Measurements from ENCODE around the gene MLEC. TPM values are rescaled to one million over a fixed set of nuclear protein-coding genes. Genes with fewer than 3 reads are reported as not detected.
A peak's percentile ranks its signal among the peaks of the same experiment; 100 is the strongest.

MLEC gene
- total and polyA plus RNA-seq, 9 of the 15 experiments (the other 6 are each of a cell fraction or from before 2014, with no cell fraction given) = 18.5 to 108 (median 57.8) TPM

DNA sequence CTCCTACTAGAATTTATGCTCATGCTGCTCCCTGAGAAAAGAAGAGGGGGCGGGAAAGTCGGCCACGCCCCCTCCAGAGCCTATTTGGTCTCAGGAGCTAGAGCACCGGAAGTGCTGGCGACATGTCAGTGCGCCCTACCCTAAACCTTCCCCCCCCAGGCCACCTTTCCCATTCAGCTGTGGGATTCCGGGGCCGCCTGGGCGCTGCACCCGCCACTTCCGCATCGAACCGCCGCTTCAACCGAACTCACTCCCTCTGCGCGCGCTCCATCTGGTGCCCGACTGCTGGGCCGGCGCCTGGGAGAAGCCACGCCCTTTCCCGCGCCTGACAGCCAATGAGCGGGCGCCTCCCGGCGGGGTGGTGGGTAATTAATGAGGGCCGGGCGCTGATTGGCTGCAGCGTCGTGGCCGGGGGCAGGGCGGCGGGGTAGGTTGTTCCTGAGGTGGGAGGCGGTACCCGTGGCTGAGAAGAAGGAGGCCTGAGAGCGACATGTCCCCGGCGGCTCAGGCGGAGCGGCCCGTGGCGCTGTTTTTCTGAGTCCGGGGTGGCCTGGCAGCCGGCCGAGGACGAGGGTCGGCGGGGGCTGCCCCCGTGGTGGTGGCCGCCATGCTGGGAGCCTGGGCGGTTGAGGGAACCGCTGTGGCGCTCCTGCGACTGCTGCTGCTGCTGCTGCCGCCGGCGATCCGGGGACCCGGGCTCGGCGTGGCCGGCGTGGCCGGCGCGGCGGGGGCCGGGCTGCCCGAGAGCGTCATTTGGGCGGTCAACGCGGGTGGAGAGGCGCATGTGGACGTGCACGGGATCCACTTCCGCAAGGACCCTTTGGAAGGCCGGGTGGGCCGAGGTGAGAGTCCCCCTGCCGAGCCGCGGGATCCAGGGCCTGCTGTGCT lies at the start of gene MLEC (continued):
- TF ChIP-seq CREB1 (IDR thresholded peaks at IDR 0.05) = no peak; the same call in 1 of the 2 replicates
- no peak; the same call in 1 of the 2 replicates for TF ChIP-seq CREB1 (CRISPR knock-in tag; IDR thresholded peaks at IDR 0.05)
- TF ChIP-seq, protein P1, sequence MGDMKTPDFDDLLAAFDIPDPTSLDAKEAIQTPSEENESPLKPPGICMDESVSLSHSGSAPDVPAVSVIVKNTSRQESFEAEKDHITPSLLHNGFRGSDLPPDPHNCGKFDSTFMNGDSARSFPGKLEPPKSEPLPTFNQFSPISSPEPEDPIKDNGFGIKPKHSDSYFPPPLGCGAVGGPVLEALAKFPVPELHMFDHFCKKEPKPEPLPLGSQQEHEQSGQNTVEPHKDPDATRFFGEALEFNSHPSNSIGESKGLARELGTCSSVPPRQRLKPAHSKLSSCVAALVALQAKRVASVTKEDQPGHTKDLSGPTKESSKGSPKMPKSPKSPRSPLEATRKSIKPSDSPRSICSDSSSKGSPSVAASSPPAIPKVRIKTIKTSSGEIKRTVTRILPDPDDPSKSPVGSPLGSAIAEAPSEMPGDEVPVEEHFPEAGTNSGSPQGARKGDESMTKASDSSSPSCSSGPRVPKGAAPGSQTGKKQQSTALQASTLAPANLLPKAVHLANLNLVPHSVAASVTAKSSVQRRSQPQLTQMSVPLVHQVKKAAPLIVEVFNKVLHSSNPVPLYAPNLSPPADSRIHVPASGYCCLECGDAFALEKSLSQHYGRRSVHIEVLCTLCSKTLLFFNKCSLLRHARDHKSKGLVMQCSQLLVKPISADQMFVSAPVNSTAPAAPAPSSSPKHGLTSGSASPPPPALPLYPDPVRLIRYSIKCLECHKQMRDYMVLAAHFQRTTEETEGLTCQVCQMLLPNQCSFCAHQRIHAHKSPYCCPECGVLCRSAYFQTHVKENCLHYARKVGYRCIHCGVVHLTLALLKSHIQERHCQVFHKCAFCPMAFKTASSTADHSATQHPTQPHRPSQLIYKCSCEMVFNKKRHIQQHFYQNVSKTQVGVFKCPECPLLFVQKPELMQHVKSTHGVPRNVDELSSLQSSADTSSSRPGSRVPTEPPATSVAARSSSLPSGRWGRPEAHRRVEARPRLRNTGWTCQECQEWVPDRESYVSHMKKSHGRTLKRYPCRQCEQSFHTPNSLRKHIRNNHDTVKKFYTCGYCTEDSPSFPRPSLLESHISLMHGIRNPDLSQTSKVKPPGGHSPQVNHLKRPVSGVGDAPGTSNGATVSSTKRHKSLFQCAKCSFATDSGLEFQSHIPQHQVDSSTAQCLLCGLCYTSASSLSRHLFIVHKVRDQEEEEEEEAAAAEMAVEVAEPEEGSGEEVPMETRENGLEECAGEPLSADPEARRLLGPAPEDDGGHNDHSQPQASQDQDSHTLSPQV (IDR thresholded peaks at IDR 0.05) = no peak
- no peak for TF ChIP-seq ZNF584 (CRISPR knock-in tag; IDR thresholded peaks at IDR 0.05; ENCODE audit: low read depth)
- no peak for TF ChIP-seq MTA2 (IDR thresholded peaks at IDR 0.05; ENCODE audit: low read depth)
- TF ChIP-seq RBM15 (IDR thresholded peaks at IDR 0.05; ENCODE audit: insufficient read depth, low read length) = no peak
- TF ChIP-seq, protein P2, sequence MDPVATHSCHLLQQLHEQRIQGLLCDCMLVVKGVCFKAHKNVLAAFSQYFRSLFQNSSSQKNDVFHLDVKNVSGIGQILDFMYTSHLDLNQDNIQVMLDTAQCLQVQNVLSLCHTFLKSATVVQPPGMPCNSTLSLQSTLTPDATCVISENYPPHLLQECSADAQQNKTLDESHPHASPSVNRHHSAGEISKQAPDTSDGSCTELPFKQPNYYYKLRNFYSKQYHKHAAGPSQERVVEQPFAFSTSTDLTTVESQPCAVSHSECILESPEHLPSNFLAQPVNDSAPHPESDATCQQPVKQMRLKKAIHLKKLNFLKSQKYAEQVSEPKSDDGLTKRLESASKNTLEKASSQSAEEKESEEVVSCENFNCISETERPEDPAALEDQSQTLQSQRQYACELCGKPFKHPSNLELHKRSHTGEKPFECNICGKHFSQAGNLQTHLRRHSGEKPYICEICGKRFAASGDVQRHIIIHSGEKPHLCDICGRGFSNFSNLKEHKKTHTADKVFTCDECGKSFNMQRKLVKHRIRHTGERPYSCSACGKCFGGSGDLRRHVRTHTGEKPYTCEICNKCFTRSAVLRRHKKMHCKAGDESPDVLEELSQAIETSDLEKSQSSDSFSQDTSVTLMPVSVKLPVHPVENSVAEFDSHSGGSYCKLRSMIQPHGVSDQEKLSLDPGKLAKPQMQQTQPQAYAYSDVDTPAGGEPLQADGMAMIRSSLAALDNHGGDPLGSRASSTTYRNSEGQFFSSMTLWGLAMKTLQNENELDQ (CRISPR knock-in tag; IDR thresholded peaks at IDR 0.05; ENCODE audit: borderline replicate concordance) = no peak
- no peak for TF ChIP-seq EHMT2 (IDR thresholded peaks at IDR 0.05)
- TF ChIP-seq ZNF445 (CRISPR knock-in tag; IDR thresholded peaks at IDR 0.05; ENCODE audit: low read depth) = no peak
- 0 out of 2 replicates have a peak, but pooled peaks have one; percentile 53 for TF ChIP-seq ZBTB17 (CRISPR knock-in tag; IDR thresholded peaks at IDR 0.05)
- TF ChIP-seq SMARCE1 (IDR thresholded peaks at IDR 0.05) = no peak
- no peak for TF ChIP-seq BDP1 (IDR thresholded peaks at IDR 0.05; ENCODE audit: insufficient read depth, insufficient read length)
- TF ChIP-seq, protein P3, sequence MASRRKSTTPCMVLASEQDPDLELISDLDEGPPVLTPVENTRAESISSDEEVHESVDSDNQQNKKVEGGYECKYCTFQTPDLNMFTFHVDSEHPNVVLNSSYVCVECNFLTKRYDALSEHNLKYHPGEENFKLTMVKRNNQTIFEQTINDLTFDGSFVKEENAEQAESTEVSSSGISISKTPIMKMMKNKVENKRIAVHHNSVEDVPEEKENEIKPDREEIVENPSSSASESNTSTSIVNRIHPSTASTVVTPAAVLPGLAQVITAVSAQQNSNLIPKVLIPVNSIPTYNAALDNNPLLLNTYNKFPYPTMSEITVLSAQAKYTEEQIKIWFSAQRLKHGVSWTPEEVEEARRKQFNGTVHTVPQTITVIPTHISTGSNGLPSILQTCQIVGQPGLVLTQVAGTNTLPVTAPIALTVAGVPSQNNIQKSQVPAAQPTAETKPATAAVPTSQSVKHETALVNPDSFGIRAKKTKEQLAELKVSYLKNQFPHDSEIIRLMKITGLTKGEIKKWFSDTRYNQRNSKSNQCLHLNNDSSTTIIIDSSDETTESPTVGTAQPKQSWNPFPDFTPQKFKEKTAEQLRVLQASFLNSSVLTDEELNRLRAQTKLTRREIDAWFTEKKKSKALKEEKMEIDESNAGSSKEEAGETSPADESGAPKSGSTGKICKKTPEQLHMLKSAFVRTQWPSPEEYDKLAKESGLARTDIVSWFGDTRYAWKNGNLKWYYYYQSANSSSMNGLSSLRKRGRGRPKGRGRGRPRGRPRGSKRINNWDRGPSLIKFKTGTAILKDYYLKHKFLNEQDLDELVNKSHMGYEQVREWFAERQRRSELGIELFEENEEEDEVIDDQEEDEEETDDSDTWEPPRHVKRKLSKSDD (conservative IDR thresholded peaks at IDR 0.05; ENCODE audit: low read length) = no peak
- TF ChIP-seq ZKSCAN1 (IDR thresholded peaks at IDR 0.05; ENCODE audit: low read depth, low read length) = no peak; the same call in none of the 2 replicates
- TF ChIP-seq, protein P4, sequence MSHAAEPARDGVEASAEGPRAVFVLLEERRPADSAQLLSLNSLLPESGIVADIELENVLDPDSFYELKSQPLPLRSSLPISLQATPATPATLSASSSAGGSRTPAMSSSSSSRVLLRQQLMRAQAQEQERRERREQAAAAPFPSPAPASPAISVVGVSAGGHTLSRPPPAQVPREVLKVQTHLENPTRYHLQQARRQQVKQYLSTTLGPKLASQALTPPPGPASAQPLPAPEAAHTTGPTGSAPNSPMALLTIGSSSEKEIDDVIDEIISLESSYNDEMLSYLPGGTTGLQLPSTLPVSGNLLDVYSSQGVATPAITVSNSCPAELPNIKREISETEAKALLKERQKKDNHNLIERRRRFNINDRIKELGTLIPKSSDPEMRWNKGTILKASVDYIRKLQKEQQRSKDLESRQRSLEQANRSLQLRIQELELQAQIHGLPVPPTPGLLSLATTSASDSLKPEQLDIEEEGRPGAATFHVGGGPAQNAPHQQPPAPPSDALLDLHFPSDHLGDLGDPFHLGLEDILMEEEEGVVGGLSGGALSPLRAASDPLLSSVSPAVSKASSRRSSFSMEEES (CRISPR knock-in tag; IDR thresholded peaks at IDR 0.05) = no peak
- peak; percentile 10 for TF ChIP-seq POU5F1 (IDR thresholded peaks at IDR 0.05; ENCODE audit: borderline replicate concordance, low read depth, low read length, partially characterized antibody)
- TF ChIP-seq NFXL1 (CRISPR knock-in tag; IDR thresholded peaks at IDR 0.05) = no peak
